ENCODE data around the gene CLIP1.

CLIP1 gene

DNA sequence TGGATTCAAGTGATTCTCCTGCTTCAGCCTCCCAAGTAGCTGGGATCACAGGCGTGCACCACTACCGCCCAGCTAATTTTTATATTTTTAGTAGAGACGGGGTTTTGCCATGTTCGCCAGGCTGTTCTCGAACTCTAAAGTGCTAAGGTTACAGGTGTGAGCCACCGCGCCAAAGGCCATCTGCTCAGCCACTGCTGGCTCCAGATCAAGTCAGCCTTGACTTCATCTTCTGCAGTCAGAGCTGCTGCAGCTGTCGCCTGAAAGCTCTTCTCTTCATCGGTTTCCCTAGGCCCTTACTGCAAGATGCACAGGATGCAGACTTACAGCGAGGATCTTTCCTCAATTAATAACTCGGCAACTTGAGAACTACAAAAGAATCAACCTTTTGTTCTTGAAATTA is 66.8 kb downstream of the CLIP1 start:
- Histone ChIP-seq H3K4me3 (replicated peaks; ENCODE audit: low read depth, low read length) (no peak overlapping the region), H3K36me3 (ENCODE audit: control insufficient read depth, insufficient read depth, low read length) (peaks cover 20% of the 10 kb centered on the region), H3K27me3 (replicated peaks; ENCODE audit: control insufficient read depth, insufficient read depth, low read length) (no peaks in the 10 kb centered on the region)
- TF ChIP-seq, protein P1, sequence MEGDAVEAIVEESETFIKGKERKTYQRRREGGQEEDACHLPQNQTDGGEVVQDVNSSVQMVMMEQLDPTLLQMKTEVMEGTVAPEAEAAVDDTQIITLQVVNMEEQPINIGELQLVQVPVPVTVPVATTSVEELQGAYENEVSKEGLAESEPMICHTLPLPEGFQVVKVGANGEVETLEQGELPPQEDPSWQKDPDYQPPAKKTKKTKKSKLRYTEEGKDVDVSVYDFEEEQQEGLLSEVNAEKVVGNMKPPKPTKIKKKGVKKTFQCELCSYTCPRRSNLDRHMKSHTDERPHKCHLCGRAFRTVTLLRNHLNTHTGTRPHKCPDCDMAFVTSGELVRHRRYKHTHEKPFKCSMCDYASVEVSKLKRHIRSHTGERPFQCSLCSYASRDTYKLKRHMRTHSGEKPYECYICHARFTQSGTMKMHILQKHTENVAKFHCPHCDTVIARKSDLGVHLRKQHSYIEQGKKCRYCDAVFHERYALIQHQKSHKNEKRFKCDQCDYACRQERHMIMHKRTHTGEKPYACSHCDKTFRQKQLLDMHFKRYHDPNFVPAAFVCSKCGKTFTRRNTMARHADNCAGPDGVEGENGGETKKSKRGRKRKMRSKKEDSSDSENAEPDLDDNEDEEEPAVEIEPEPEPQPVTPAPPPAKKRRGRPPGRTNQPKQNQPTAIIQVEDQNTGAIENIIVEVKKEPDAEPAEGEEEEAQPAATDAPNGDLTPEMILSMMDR (IDR thresholded peaks at IDR 0.05; ENCODE audit: insufficient read depth, low read length, poor library complexity, severe bottlenecking): no peak
- DNase-seq (ENCODE audit: extremely low read depth, insufficient read length): no peak

DNA sequence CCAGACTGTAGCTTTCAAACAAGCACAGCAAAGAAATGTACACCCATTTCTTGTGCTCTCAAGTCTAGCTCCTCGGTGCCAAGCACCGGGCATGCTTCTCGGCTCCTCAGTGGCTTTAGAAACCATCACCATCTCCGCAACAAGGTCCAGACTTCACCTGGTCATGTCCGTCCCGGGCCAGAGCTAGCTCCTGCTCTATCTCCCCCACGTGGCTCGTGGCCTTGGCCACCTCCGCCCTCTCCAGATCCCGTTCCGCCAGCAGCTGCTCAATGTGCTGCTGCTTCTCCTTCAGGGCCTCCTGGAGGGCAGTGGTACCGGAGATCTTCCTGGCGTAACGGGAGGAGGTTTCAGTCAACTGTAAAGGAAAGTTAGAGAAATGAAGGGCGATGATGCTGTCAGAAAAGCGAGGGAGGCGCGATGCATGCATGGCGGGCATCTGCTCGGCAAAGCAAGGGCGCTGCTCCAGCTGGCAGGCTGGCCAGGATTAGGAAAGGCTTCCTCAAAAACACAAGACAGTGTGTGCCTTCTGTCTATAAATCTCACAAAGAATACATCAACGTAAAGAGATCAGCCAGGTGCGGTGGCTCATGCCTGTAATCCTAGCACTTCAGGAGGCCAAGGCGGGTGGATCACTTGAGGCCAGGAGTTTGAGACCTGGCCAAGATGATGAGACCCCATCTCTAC is 67.4 kb downstream of the CLIP1 start:
- Histone ChIP-seq H3K4me3 (replicated peaks; ENCODE audit: low read depth, low read length) (no peak overlapping the region), H3K27me3 (replicated peaks; ENCODE audit: control insufficient read depth, insufficient read depth, low read length) (no peaks in the 10 kb centered on the region), H3K36me3 (ENCODE audit: control insufficient read depth, insufficient read depth, low read length) (peaks cover 19% of the 10 kb centered on the region)
- DNase-seq (ENCODE audit: extremely low read depth, insufficient read length): no peak
- TF ChIP-seq, protein P1 (IDR thresholded peaks at IDR 0.05; ENCODE audit: insufficient read depth, low read length, poor library complexity, severe bottlenecking): no peak

DNA sequence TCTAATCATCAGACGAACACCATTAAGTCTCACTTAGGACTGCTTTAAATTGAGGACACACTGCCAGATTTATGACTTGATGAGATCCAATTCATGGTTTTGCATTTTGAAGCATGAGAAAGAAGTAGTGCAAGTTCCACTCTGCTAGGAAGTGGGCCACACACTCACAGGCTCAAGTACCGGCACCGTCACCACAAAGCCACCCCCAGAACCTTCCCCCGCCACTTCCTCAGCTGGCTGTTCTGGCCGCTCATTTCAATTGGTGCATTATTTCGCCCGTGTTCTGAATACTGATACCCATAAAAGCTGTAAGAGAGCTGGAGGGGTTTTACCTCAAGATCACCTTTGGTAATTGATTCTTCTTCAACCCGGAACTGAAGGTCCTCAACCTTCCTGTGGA is 70.1 kb downstream of the CLIP1 start:
- Histone ChIP-seq H3K36me3 (ENCODE audit: control insufficient read depth, insufficient read depth, low read length) (peaks cover 18% of the 10 kb centered on the region), H3K4me3 (replicated peaks; ENCODE audit: low read depth, low read length) (no peak overlapping the region), H3K27me3 (replicated peaks; ENCODE audit: control insufficient read depth, insufficient read depth, low read length) (no peaks in the 10 kb centered on the region)
- no peak for DNase-seq (ENCODE audit: extremely low read depth, insufficient read length)
- TF ChIP-seq, protein P1 (IDR thresholded peaks at IDR 0.05; ENCODE audit: insufficient read depth, low read length, poor library complexity, severe bottlenecking): no peak

DNA sequence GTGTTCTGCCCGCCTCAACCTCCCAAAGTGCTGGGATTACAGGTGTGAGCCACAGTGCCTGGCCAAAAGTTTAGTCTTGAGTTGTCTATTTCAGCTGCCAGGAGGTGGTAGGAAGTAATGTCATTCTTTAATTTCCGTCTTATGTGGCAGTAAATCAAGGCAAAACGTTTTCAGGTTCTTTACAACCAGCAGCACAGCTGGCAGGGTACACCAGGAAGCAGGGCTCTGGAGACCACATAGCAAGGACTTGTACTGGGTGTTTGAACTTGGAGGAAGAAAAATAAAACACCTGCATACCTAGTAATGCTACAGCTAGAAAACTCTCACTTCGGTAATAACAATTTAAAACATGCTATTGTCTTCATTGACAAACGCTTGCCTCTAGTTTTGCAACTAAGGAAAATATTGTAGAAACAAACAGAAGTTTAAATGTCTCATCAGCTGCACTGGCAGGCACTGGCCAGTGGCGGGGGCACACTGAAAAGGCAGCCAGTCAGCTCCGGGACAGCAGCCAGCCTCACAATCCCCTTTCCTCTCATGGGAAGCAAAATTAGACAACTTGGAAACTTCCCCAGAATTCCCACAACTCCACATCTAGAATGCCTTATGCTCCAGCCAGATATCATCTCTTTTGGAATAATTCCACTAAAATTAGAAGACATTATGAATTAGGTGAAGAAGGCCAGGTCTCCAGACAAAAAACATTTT is 72.2 kb downstream of the CLIP1 start:
- no peak for DNase-seq (ENCODE audit: extremely low read depth, insufficient read length)
- H3K27me3 ChIP-seq (replicated peaks; ENCODE audit: control insufficient read depth, insufficient read depth, low read length): no peaks in the 10 kb centered on the region
- peaks cover 19% of the 10 kb centered on the region for H3K36me3 ChIP-seq (ENCODE audit: control insufficient read depth, insufficient read depth, low read length)
- TF ChIP-seq, protein P1 (IDR thresholded peaks at IDR 0.05; ENCODE audit: insufficient read depth, low read length, poor library complexity, severe bottlenecking): no peak
- H3K4me3 ChIP-seq (replicated peaks; ENCODE audit: low read depth, low read length): no peak overlapping the region

DNA sequence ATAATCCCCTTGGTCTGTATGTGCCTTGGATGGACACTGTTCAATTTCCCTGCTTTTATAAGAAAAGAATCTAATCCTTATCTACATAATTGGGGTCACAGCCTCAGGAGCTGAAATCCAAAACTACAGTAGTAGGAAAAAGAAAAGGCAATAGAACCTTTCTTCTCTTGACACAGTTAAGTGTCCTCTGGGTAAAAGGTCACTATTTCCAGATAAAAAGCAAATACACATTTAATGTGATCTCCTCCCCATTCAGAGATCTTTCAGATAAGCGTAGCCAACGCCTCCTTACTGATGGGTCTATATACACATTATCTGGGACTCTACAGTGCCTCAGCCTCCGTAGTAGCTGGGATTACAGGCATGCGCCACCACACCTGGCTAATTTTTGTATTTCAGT is 73.4 kb downstream of the CLIP1 start:
- Histone ChIP-seq H3K27me3 (replicated peaks; ENCODE audit: control insufficient read depth, insufficient read depth, low read length) (no peaks in the 10 kb centered on the region), H3K4me3 (replicated peaks; ENCODE audit: low read depth, low read length) (no peak overlapping the region), H3K36me3 (ENCODE audit: control insufficient read depth, insufficient read depth, low read length) (peaks cover 12% of the 10 kb centered on the region)
- TF ChIP-seq, protein P1 (IDR thresholded peaks at IDR 0.05; ENCODE audit: insufficient read depth, low read length, poor library complexity, severe bottlenecking): no peak
- DNase-seq (ENCODE audit: extremely low read depth, insufficient read length): no peak

Measured in GM06990 (cell line).